K562 (cell line): ENCODE data around the gene UQCC5. TPM values are rescaled to one million over a fixed set of nuclear protein-coding genes. Genes with fewer than 3 reads are reported as not detected.

Source experiments
- ATAC-seq: fragments of 200-7000 bp; cut with Tn5 transposase; 3 replicates; pipeline ENCODE4 v1.9.1; 2020; ENCODE audit warnings: moderate library complexity
- BruUV-seq: library from RNA; stranded (reverse); fragments of 400-500 nt; replicated peaks from 2 replicates; lab custom pipeline; 2021; lab: Mats Ljungman, UMichigan
- CTCF ChIA-PET: fragments of 300-600 bp; formaldehyde crosslinking; extraction: SDS; loops from one replicate; lab custom pipeline; 2021; ENCODE audit warnings: low intra/inter-chr PET ratio; lab: Yijun Ruan, JAX
- POLR2A ChIA-PET: fragments of 300-600, 350-650 bp; sonication (Branson Sonifier 250); formaldehyde crosslinking; extraction: SDS; loops from one replicate; lab custom pipeline; 2021; ENCODE audit warnings: antibody characterized with exemption, inconsistent platforms; lab: Yijun Ruan, JAX
- DNase-seq, 4 experiments: peaks; one replicate each; pipeline versions ENCODE4 v3.0.0 to v3.0.0-alpha.2; 2011 to 2018; ENCODE audit warnings: low spot score in 3 of 4, mixed read lengths in 3 of 4; ENCODE audit errors: extremely low read depth in 1 of 4
- FAIRE-seq: peaks from 2 replicates; lab custom pipeline; 2011; peaks lifted over from hg19 to GRCh38; lab: Jason Lieb, UNC
- H2AFZ ChIP-seq: 2 replicates; pipeline ENCODE4 v1.6.0; 2011; ENCODE audit warnings: low read depth, low read length, control low read depth, inconsistent platforms
- H3K27ac ChIP-seq: fragments of 200-600 bp; 3 replicates; pipeline ENCODE4 v1.8.0; 2011; ENCODE audit warnings: low read depth, mild to moderate bottlenecking, control low read depth, inconsistent platforms, low read length, moderate library complexity, mixed read lengths; ENCODE audit errors: extremely low read depth
- H3K27me3 ChIP-seq, 2 experiments: fragments of 300-600 bp in 1 of 2; 2 replicates in 1 of 2; 3 replicates in 1 of 2; pipeline versions ENCODE4 v1.6.0 to v1.8.0; 2011; ENCODE audit warnings: inconsistent platforms in 2 of 2, low read length in 2 of 2, mild to moderate bottlenecking in 1 of 2, mixed read lengths in 1 of 2, moderate library complexity in 1 of 2; ENCODE audit not compliant: control insufficient read depth in 2 of 2, insufficient read depth in 2 of 2
- H3K36me3 ChIP-seq: fragments of 300-600 bp; 3 replicates; pipeline ENCODE4 v1.8.0; 2011; ENCODE audit warnings: mild to moderate bottlenecking, low read length, inconsistent platforms; ENCODE audit not compliant: control insufficient read depth, insufficient read depth
- H3K4me1 ChIP-seq, 2 experiments: fragments of 200-600 bp in 1 of 2; replicated peaks in 1 of 2; 2 replicates in 1 of 2; 3 replicates in 1 of 2; pipeline versions ENCODE4 v1.5.1 to v1.8.0; 2011; ENCODE audit warnings: inconsistent platforms in 2 of 2, low read length in 2 of 2, mild to moderate bottlenecking in 1 of 2, mixed read lengths in 1 of 2, moderate library complexity in 1 of 2; ENCODE audit not compliant: control insufficient read depth in 2 of 2, insufficient read depth in 2 of 2
- H3K4me2 ChIP-seq: 2 replicates; pipeline ENCODE4 v1.6.1; 2011; ENCODE audit warnings: low read length, control low read depth, inconsistent platforms, mixed read lengths; ENCODE audit not compliant: insufficient read depth
- H3K4me3 ChIP-seq: fragments of 200-600 bp; sonication (generic), shearing (Covaris generic); 2 replicates; pipeline ENCODE4 v1.5.1; 2016; ENCODE audit warnings: control low read depth, inconsistent platforms
- H3K79me2 ChIP-seq: fragments of 200-600 bp; 3 replicates; pipeline ENCODE4 v1.8.0; 2011; ENCODE audit warnings: low read length, inconsistent platforms; ENCODE audit not compliant: control insufficient read depth, insufficient read depth
- H3K9ac ChIP-seq, 2 experiments: 2 replicates each; pipeline versions ENCODE4 v1.6.0 to v1.6.1; 2011; ENCODE audit warnings: low read depth in 2 of 2, low read length in 2 of 2, control low read depth in 1 of 2, inconsistent platforms in 1 of 2, mild to moderate bottlenecking in 1 of 2, mixed read lengths in 1 of 2; ENCODE audit not compliant: insufficient read depth in 1 of 2
- H3K9me1 ChIP-seq: one replicate; pipeline ENCODE4 v1.6.0; 2011; ENCODE audit warnings: inconsistent platforms, mild to moderate bottlenecking, low read length, moderate library complexity; ENCODE audit not compliant: control insufficient read depth, insufficient read depth
- H3K9me3 ChIP-seq: replicated peaks from 2 replicates; pipeline ENCODE4 v1.5.1; 2011; ENCODE audit warnings: low read depth, low read length, inconsistent platforms; ENCODE audit not compliant: control insufficient read depth, insufficient read depth
- H4K20me1 ChIP-seq: replicated peaks from 2 replicates; pipeline ENCODE4 v1.6.1; 2011; ENCODE audit warnings: low read length, inconsistent platforms, mixed read lengths; ENCODE audit not compliant: control insufficient read depth, insufficient read depth
- BACH1 ChIP-seq: fragments of 200-800 bp; sonication (Bioruptor generic); IDR thresholded peaks from 2 replicates; pipeline ENCODE4 v1.6.1; 2016; ENCODE audit warnings: missing genetic modification characterization, missing compliant biosample characterization
- GATAD2B ChIP-seq: fragments of 450-650 bp; IDR thresholded peaks from 2 replicates; pipeline ENCODE4 v1.6.1; 2017; ENCODE audit warnings: mild to moderate bottlenecking, borderline replicate concordance
- KLF13 ChIP-seq: fragments of 450-650 bp; IDR thresholded peaks from 2 replicates; pipeline ENCODE4 v1.6.1; 2016; ENCODE audit warnings: missing genetic modification characterization, low read depth, mild to moderate bottlenecking, missing compliant biosample characterization, moderate library complexity, borderline replicate concordance
- NR2F6 ChIP-seq: fragments of 450-650 bp; formaldehyde crosslinking; IDR thresholded peaks from 2 replicates; pipeline ENCODE4 v1.4.0; 2020; ENCODE audit warnings: mild to moderate bottlenecking
- RFX5 ChIP-seq: IDR thresholded peaks from 2 replicates; pipeline ENCODE4 v1.6.1; 2011; ENCODE audit warnings: low read depth, mild to moderate bottlenecking, improper control_type of control experiment, low read length
- SOX6 ChIP-seq: fragments of 450-650 bp; IDR thresholded peaks from 2 replicates; pipeline ENCODE4 v1.6.1; 2014; ENCODE audit warnings: mild to moderate bottlenecking
- TCFL5 ChIP-seq: fragments of 250-450 bp; sonication (Bioruptor Pico); conservative IDR thresholded peaks from 2 replicates; pipeline ENCODE4 v1.6.1; 2021; ENCODE audit warnings: mild to moderate bottlenecking, moderate library complexity, matching md5 sums
- TEAD4 ChIP-seq, 2 experiments: sonication (generic) in 1 of 2; formaldehyde crosslinking in 1 of 2; IDR thresholded peaks; 2 replicates each; pipeline versions ENCODE4 v1.6.1 to v1.8.0; 2012 to 2022; ENCODE audit warnings: borderline replicate concordance in 1 of 2, inconsistent platforms in 1 of 2, low read length in 1 of 2, mild to moderate bottlenecking in 1 of 2, missing genetic modification reagents in 1 of 2
- XRCC4 ChIP-seq: IDR thresholded peaks from one replicate; pipeline ENCODE4 v1.6.1; 2011; ENCODE audit not compliant: insufficient read depth, insufficient read length; ENCODE audit errors: extremely low read depth
- ZNF121 ChIP-seq: sonication (generic); formaldehyde crosslinking; conservative IDR thresholded peaks from 2 replicates; pipeline ENCODE4 v1.8.0; 2022; ENCODE audit warnings: missing genetic modification reagents
- ZNF146 ChIP-seq: IDR thresholded peaks from one replicate; pipeline ENCODE4 v1.6.1; 2018; ENCODE audit warnings: missing compliant biosample characterization; ENCODE audit not compliant: unreplicated experiment
- ZNF274 ChIP-seq: IDR thresholded peaks from 2 replicates; pipeline ENCODE4 v1.6.1; 2011; ENCODE audit warnings: low read depth, mild to moderate bottlenecking, low read length, moderate library complexity, borderline replicate concordance
- ZNF408 ChIP-seq: fragments of 250-450 bp; sonication (Bioruptor Pico); IDR thresholded peaks from 2 replicates; pipeline ENCODE4 v1.4.0; 2020; ENCODE audit warnings: low read depth, mild to moderate bottlenecking, moderate library complexity
- WGBS: fragments of 100-300 bp; shearing (Covaris generic); methylation state at CpG from one replicate; pipeline ENCODE4 v1.1.6; 2016; ENCODE audit warnings: low coverage, mixed read lengths; ENCODE audit not compliant: insufficient coverage; ENCODE audit errors: missing lambda C conversion rate; 5-methylcytosine and 5-hydroxymethylcytosine counted together
- in situ Hi-C: fragments of 300-500 bp; cut with MboI; formaldehyde crosslinking; loops from 4 replicates; pipeline ENCODE4 v1.15.0; 2018; ENCODE audit warnings: inconsistent platforms, mixed read lengths
- intact Hi-C: fragments of 100-400 bp; cut with micrococcal nuclease; formaldehyde crosslinking; loops from 2 replicates; pipeline ENCODE4 v1.14.2; 2022
- polyA plus RNA-seq, 8 experiments: library from polyadenylated mRNA; depleted of rRNA in 4 of 8; stranded (reverse) in 5 of 8; unstranded in 3 of 8; fragments of >200 nt; fragmentation: Nextera tagmentation in 2 of 8; fragmentation: Illumina TruSeq in 1 of 8; extraction: Ambion mirVana in 2 of 8; extraction: Trizol in 1 of 8; gene quantifications; 2 replicates each; pipeline versions ENCODE4 v1.2.1 to v1.2.3, GENCODE V29; 2011 to 2014; ENCODE audit warnings: inconsistent platforms in 1 of 8, missing spikeins in 1 of 8
- total RNA-seq, 7 experiments: library from RNA; depleted of rRNA in 6 of 7; stranded (reverse); fragments of >200 nt in 6 of 7; fragmentation: Illumina TruSeq in 2 of 7; extraction: Trizol in 2 of 7; gene quantifications; 2 replicates each; pipeline versions ENCODE4 v1.2.1 to v1.2.3, GENCODE V29; 2011 to 2021; ENCODE audit warnings: low replicate concordance in 1 of 7
- TF ChIP-seq, protein P1 (sequence below): sonication (generic); formaldehyde crosslinking; IDR thresholded peaks from 2 replicates; pipeline ENCODE4 v1.8.1; 2023; ENCODE audit warnings: mild to moderate bottlenecking, missing genetic modification reagents, moderate library complexity
- TF ChIP-seq, protein P2 (sequence below): fragments of 250-450 bp; sonication (Bioruptor Pico); IDR thresholded peaks from 2 replicates; pipeline ENCODE4 v1.9.0; 2021; ENCODE audit warnings: mild to moderate bottlenecking

Gene UQCC5
- total and polyA plus RNA-seq, 9 of the 15 experiments (the other 6 are each of a cell fraction or from before 2014, with no cell fraction given) = 10.2 to 55.4 (median 33.8) TPM

GRCh38 chr3:52555056-52555455 is 18.7 kb downstream of the UQCC5 start:
- no peaks in the 10 kb centered on the region for H3K79me2 ChIP-seq
- H4K20me1 ChIP-seq = 0 out of 2 replicates have a peak, but pooled peaks cover 4% of the 10 kb centered on the region
- TF ChIP-seq ZNF408 (no peak), XRCC4 (no peak), SOX6 (no peak), KLF13 (no peak), ZNF274 (no peak), RFX5 (no peak), TCFL5 (CRISPR knock-in tag) (no peak), NR2F6 (CRISPR knock-in tag) (no peak), ZNF146 (no peak), BACH1 (tag) (no peak), GATAD2B (no peak), TEAD4 (IDR thresholded peaks at IDR 0.05; ENCODE audit: low read length) (no peak), TEAD4 (CRISPR knock-in tag; IDR thresholded peaks at IDR 0.05; ENCODE audit: borderline replicate concordance) (no peak), ZNF121 (CRISPR knock-in tag) (no peak)
- TF ChIP-seq, protein P1, sequence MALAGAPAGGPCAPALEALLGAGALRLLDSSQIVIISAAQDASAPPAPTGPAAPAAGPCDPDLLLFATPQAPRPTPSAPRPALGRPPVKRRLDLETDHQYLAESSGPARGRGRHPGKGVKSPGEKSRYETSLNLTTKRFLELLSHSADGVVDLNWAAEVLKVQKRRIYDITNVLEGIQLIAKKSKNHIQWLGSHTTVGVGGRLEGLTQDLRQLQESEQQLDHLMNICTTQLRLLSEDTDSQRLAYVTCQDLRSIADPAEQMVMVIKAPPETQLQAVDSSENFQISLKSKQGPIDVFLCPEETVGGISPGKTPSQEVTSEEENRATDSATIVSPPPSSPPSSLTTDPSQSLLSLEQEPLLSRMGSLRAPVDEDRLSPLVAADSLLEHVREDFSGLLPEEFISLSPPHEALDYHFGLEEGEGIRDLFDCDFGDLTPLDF (CRISPR knock-in tag) = no peak
- TF ChIP-seq, protein P2, sequence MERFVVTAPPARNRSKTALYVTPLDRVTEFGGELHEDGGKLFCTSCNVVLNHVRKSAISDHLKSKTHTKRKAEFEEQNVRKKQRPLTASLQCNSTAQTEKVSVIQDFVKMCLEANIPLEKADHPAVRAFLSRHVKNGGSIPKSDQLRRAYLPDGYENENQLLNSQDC (CRISPR knock-in tag) = no peak
- no TSS peak for BruUV-seq
- DNase-seq (no peak), FAIRE-seq (no peak), ATAC-seq (no peak)
- H3K4me2 ChIP-seq = no peak overlapping the region
- intact Hi-C loops (no loop called here), in situ Hi-C loops (no loop called here)
- no peak overlapping the region for H3K9ac ChIP-seq
- WGBS = 100% methylated on average over 1 of the region's 1 CpG
- H3K4me3 ChIP-seq = no peak overlapping the region
- no peak overlapping the region for H3K27ac ChIP-seq
- no peak overlapping the region for H2AFZ ChIP-seq
- ChIA-PET CTCF (no interaction called here), POLR2A (interaction anchor here (0.8 kb wide), 1 partner anchor 18 kb away, joined by 4 read pairs; no protein-coding TSS in a partner anchor)
- H3K27me3 ChIP-seq = no peaks in the 10 kb centered on the region
- no peaks in the 10 kb centered on the region for H3K9me1 ChIP-seq
- no peaks in the 10 kb centered on the region for H3K9me3 ChIP-seq
- peaks cover 0 to 4% of the 10 kb centered on the region in 2 experiments; a peak in 2 of 5 replicates for H3K4me1 ChIP-seq
- H3K36me3 ChIP-seq = peaks cover 63% of the 10 kb centered on the region
